GM23338 (cell line): ENCODE results near the gene MMP17. TPM values are rescaled to one million over a fixed set of nuclear protein-coding genes. Genes with fewer than 3 reads are reported as not detected.

Experiments used
- ATAC-seq: fragments of 200-7000 bp; cut with Tn5 transposase; 3 replicates; pipeline ENCODE4 v1.9.1; 2020
- DNase-seq: peaks from one replicate; pipeline ENCODE4 v3.0.0-alpha.2; 2015; ENCODE audit warnings: low spot score
- H2AFZ ChIP-seq: fragments of 200-600 bp; sonication (generic); 2 replicates; pipeline ENCODE4 v1.8.0; 2016; ENCODE audit warnings: antibody characterized with exemption, mild to moderate bottlenecking, moderate library complexity
- H3F3A ChIP-seq: fragments of 200-600 bp; sonication (generic); replicated peaks from 2 replicates; pipeline ENCODE4 v1.8.0; 2017; ENCODE audit warnings: antibody characterized with exemption, mixed run types, low read depth
- H3K27ac ChIP-seq: fragments of 200-600 bp; sonication (generic); 2 replicates; pipeline ENCODE4 v1.6.1; 2016; ENCODE audit warnings: low read depth
- H3K27me3 ChIP-seq: fragments of 200-600 bp; sonication (generic); 2 replicates; pipeline ENCODE4 v1.8.0; 2016; ENCODE audit warnings: mild to moderate bottlenecking, mixed run types, moderate library complexity; ENCODE audit not compliant: insufficient read depth
- H3K36me3 ChIP-seq: fragments of 200-600 bp; sonication (generic); 2 replicates; pipeline ENCODE4 v1.8.0; 2016; ENCODE audit warnings: mild to moderate bottlenecking; ENCODE audit not compliant: insufficient read depth
- H3K4me1 ChIP-seq: fragments of 200-600 bp; sonication (generic); 2 replicates; pipeline ENCODE4 v1.8.0; 2016; ENCODE audit warnings: mild to moderate bottlenecking, moderate library complexity; ENCODE audit not compliant: insufficient read depth
- H3K4me2 ChIP-seq: fragments of 200-600 bp; sonication (generic); 2 replicates; pipeline ENCODE4 v1.7.1; 2017; ENCODE audit warnings: mixed run types
- H3K4me3 ChIP-seq: fragments of 200-600 bp; sonication (generic); 2 replicates; pipeline ENCODE4 v1.6.1; 2016; ENCODE audit warnings: mixed run types
- H3K79me2 ChIP-seq: fragments of 200-600 bp; sonication (generic); replicated peaks from 2 replicates; pipeline ENCODE4 v1.8.0; 2017; ENCODE audit warnings: mild to moderate bottlenecking; ENCODE audit not compliant: insufficient read depth
- H3K9me2 ChIP-seq: fragments of 200-600 bp; sonication (generic); 2 replicates; pipeline ENCODE4 v1.8.0; 2017; ENCODE audit not compliant: insufficient read depth
- H4K20me1 ChIP-seq: fragments of 200-600 bp; sonication (generic); replicated peaks from 2 replicates; pipeline ENCODE4 v1.8.0; 2017; ENCODE audit warnings: mild to moderate bottlenecking; ENCODE audit not compliant: insufficient read depth
- H3K27ac Mint-ChIP-seq: 2 replicates; pipeline ENCODE4 v1.8.0; 2020; ENCODE audit warnings: inconsistent platforms, mild to moderate bottlenecking, moderate library complexity, mixed read lengths
- H3K27me3 Mint-ChIP-seq: 3 replicates; pipeline ENCODE4 v1.8.0; 2022; ENCODE audit warnings: low read depth, mild to moderate bottlenecking, moderate library complexity, mixed read lengths, inconsistent platforms; ENCODE audit not compliant: insufficient read depth, poor library complexity
- H3K36me3 Mint-ChIP-seq: 3 replicates; pipeline ENCODE4 v1.8.0; 2021; ENCODE audit warnings: low read depth, mild to moderate bottlenecking, inconsistent platforms, moderate library complexity, mixed read lengths
- H3K4me1 Mint-ChIP-seq: 3 replicates; pipeline ENCODE4 v1.8.0; 2020; ENCODE audit warnings: mild to moderate bottlenecking, inconsistent platforms, mixed read lengths
- H3K4me3 Mint-ChIP-seq: 3 replicates; pipeline ENCODE4 v1.8.0; 2021; ENCODE audit warnings: moderate library complexity, mild to moderate bottlenecking, inconsistent platforms, mixed read lengths
- H3K9me3 Mint-ChIP-seq: 3 replicates; pipeline ENCODE4 v1.8.0; 2020; ENCODE audit warnings: moderate library complexity, mild to moderate bottlenecking, inconsistent platforms, mixed read lengths
- CTCF ChIP-seq, 2 experiments: fragments of 200-600 bp in 1 of 2; sonication (generic) in 1 of 2; conservative IDR thresholded peaks; 2 replicates each; pipeline versions ENCODE4 v1.5.1 to v1.6.1; 2016 to 2017; ENCODE audit warnings: antibody characterized with exemption in 2 of 2, low read depth in 2 of 2, mild to moderate bottlenecking in 2 of 2, moderate library complexity in 1 of 2
- EZH2phosphoT487 ChIP-seq: fragments of 200-600 bp; sonication (generic); IDR thresholded peaks from one replicate; pipeline ENCODE4 v1.8.1; 2018; ENCODE audit warnings: antibody characterized with exemption; ENCODE audit not compliant: unreplicated experiment
- JUNB ChIP-seq: IDR thresholded peaks from one replicate; pipeline ENCODE4 v1.6.1; 2016; ENCODE audit warnings: antibody characterized with exemption; ENCODE audit not compliant: unreplicated experiment
- POLR2AphosphoS5 ChIP-seq: IDR thresholded peaks from 2 replicates; pipeline ENCODE4 v1.6.1; 2016; ENCODE audit warnings: antibody characterized with exemption, low read depth
- STAT1 ChIP-seq: IDR thresholded peaks from one replicate; pipeline ENCODE4 v1.6.1; 2016; ENCODE audit warnings: antibody characterized with exemption; ENCODE audit not compliant: unreplicated experiment
- ZNF114 ChIP-seq: fragments of 250-450 bp; sonication (Bioruptor Pico); IDR thresholded peaks from 2 replicates; pipeline ENCODE4 v1.5.0; 2020; ENCODE audit warnings: mild to moderate bottlenecking, moderate library complexity
- ZNF331 ChIP-seq: fragments of 250-450 bp; sonication (Bioruptor Pico); IDR thresholded peaks from 2 replicates; pipeline ENCODE4 v1.5.0; 2020; ENCODE audit warnings: low read depth, mild to moderate bottlenecking, moderate library complexity
- polyA plus RNA-seq: library from polyadenylated mRNA; unstranded; fragments of >200 nt; fragmentation: Nextera tagmentation; extraction: Ambion mirVana; gene quantifications from 2 replicates; pipeline ENCODE4 v1.2.1, GENCODE V29; 2016
- total RNA-seq: library from RNA; depleted of rRNA; stranded (reverse); fragments of >200 nt; shearing (Covaris generic); gene quantifications from 2 replicates; pipeline ENCODE4 v1.2.3, GENCODE V29; 2014
- TF ChIP-seq, protein P1 (sequence below): IDR thresholded peaks from one replicate; pipeline ENCODE4 v1.6.1; 2018; ENCODE audit warnings: antibody characterized with exemption; ENCODE audit not compliant: unreplicated experiment
- TF ChIP-seq, protein P2 (sequence below): fragments of 250-450 bp; sonication (Bioruptor Pico); IDR thresholded peaks from 2 replicates; pipeline ENCODE4 v1.5.0; 2020; ENCODE audit warnings: mild to moderate bottlenecking, moderate library complexity

Gene MMP17
- total and polyA plus RNA-seq, 2 experiments from 2014 or later, result 10.4 to 48.5 TPM

DNA sequence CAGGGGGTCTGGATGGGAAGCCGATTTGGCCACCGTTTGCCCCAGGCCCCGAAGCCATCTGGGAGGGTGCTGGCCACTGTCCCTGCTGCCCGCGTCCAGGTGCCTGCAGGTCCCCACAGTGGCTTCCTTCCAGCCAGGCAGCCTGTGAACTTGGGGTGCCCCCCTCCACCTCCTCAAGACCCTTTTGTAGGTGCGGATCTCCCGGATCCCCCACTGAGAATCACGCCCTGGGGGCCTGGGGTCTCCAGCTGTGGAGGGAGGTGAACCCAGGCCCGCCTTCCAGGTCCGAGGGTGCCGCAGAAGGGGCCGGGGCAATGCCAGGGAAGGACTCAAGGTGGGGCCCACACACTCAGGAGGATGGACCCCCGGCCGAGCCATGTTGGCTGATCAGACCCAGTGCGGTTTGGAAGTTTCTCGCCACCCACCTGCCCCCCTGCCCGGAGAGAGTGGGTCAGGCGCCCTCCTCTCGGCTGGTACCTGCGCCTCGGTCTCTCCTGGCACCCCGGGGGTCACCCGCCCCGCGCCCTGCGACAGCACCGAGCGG is 1.7 kb downstream of the MMP17 start:
- no peak for TF ChIP-seq EZH2phosphoT487
- TF ChIP-seq, protein P1, sequence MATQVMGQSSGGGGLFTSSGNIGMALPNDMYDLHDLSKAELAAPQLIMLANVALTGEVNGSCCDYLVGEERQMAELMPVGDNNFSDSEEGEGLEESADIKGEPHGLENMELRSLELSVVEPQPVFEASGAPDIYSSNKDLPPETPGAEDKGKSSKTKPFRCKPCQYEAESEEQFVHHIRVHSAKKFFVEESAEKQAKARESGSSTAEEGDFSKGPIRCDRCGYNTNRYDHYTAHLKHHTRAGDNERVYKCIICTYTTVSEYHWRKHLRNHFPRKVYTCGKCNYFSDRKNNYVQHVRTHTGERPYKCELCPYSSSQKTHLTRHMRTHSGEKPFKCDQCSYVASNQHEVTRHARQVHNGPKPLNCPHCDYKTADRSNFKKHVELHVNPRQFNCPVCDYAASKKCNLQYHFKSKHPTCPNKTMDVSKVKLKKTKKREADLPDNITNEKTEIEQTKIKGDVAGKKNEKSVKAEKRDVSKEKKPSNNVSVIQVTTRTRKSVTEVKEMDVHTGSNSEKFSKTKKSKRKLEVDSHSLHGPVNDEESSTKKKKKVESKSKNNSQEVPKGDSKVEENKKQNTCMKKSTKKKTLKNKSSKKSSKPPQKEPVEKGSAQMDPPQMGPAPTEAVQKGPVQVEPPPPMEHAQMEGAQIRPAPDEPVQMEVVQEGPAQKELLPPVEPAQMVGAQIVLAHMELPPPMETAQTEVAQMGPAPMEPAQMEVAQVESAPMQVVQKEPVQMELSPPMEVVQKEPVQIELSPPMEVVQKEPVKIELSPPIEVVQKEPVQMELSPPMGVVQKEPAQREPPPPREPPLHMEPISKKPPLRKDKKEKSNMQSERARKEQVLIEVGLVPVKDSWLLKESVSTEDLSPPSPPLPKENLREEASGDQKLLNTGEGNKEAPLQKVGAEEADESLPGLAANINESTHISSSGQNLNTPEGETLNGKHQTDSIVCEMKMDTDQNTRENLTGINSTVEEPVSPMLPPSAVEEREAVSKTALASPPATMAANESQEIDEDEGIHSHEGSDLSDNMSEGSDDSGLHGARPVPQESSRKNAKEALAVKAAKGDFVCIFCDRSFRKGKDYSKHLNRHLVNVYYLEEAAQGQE, result no peak
- no peak for TF ChIP-seq ZNF114 (CRISPR knock-in tag)
- TF ChIP-seq, protein P2, sequence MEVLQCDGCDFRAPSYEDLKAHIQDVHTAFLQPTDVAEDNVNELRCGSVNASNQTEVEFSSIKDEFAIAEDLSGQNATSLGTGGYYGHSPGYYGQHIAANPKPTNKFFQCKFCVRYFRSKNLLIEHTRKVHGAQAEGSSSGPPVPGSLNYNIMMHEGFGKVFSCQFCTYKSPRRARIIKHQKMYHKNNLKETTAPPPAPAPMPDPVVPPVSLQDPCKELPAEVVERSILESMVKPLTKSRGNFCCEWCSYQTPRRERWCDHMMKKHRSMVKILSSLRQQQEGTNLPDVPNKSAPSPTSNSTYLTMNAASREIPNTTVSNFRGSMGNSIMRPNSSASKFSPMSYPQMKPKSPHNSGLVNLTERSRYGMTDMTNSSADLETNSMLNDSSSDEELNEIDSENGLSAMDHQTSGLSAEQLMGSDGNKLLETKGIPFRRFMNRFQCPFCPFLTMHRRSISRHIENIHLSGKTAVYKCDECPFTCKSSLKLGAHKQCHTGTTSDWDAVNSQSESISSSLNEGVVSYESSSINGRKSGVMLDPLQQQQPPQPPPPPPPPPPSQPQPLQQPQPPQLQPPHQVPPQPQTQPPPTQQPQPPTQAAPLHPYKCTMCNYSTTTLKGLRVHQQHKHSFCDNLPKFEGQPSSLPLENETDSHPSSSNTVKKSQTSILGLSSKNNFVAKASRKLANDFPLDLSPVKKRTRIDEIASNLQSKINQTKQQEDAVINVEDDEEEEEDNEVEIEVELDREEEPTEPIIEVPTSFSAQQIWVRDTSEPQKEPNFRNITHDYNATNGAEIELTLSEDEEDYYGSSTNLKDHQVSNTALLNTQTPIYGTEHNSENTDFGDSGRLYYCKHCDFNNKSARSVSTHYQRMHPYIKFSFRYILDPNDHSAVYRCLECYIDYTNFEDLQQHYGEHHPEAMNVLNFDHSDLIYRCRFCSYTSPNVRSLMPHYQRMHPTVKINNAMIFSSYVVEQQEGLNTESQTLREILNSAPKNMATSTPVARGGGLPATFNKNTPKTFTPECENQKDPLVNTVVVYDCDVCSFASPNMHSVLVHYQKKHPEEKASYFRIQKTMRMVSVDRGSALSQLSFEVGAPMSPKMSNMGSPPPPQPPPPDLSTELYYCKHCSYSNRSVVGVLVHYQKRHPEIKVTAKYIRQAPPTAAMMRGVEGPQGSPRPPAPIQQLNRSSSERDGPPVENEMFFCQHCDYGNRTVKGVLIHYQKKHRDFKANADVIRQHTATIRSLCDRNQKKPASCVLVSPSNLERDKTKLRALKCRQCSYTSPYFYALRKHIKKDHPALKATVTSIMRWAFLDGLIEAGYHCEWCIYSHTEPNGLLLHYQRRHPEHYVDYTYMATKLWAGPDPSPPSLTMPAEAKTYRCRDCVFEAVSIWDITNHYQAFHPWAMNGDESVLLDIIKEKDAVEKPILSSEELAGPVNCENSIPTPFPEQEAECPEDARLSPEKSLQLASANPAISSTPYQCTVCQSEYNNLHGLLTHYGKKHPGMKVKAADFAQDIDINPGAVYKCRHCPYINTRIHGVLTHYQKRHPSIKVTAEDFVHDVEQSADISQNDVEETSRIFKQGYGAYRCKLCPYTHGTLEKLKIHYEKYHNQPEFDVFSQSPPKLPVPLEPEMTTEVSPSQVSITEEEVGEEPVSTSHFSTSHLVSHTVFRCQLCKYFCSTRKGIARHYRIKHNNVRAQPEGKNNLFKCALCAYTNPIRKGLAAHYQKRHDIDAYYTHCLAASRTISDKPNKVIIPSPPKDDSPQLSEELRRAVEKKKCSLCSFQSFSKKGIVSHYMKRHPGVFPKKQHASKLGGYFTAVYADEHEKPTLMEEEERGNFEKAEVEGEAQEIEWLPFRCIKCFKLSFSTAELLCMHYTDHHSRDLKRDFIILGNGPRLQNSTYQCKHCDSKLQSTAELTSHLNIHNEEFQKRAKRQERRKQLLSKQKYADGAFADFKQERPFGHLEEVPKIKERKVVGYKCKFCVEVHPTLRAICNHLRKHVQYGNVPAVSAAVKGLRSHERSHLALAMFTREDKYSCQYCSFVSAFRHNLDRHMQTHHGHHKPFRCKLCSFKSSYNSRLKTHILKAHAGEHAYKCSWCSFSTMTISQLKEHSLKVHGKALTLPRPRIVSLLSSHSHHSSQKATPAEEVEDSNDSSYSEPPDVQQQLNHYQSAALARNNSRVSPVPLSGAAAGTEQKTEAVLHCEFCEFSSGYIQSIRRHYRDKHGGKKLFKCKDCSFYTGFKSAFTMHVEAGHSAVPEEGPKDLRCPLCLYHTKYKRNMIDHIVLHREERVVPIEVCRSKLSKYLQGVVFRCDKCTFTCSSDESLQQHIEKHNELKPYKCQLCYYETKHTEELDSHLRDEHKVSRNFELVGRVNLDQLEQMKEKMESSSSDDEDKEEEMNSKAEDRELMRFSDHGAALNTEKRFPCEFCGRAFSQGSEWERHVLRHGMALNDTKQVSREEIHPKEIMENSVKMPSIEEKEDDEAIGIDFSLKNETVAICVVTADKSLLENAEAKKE (CRISPR knock-in tag), result no peak
- TF ChIP-seq JUNB, result no peak
- TF ChIP-seq STAT1, result no peak
- no peak for TF ChIP-seq ZNF331 (CRISPR knock-in tag)
- TF ChIP-seq CTCF (conservative IDR thresholded peaks at IDR 0.05; ENCODE audit: low read depth in 2 of 2), result no peak
- no peak for TF ChIP-seq POLR2AphosphoS5
- H3K4me3 Mint-ChIP-seq, result peak overlapping the region; percentile 78
- no peaks in the 10 kb centered on the region; the same call in 2 of the 3 replicates for H3K36me3 Mint-ChIP-seq
- H3K36me3 ChIP-seq, result no peaks in the 10 kb centered on the region
- H3K27me3 Mint-ChIP-seq, result peaks cover 14% of the 10 kb centered on the region
- no peaks in the 10 kb centered on the region for H3K9me3 Mint-ChIP-seq
- no peak overlapping the region for H3K27ac Mint-ChIP-seq
- peaks cover 14% of the 10 kb centered on the region; the same call in 2 of the 3 replicates for H3K4me1 Mint-ChIP-seq
- peaks cover 7% of the 10 kb centered on the region; the same call in 1 of the 2 replicates for H3K4me1 ChIP-seq
- peak; percentile 9 for ATAC-seq
- H3K4me2 ChIP-seq, result peak overlapping the region; percentile 93
- no peak overlapping the region for H3K27ac ChIP-seq
- no peaks in the 10 kb centered on the region for H3K9me2 ChIP-seq
- H2AFZ ChIP-seq, result no peak overlapping the region
- 0 out of 2 replicates have a peak, but pooled peaks cover 3% of the 10 kb centered on the region for H3F3A ChIP-seq
- no peaks in the 10 kb centered on the region; the same call in 1 of the 2 replicates for H3K79me2 ChIP-seq
- no peaks in the 10 kb centered on the region; the same call in 1 of the 2 replicates for H4K20me1 ChIP-seq
- peak overlapping the region; percentile 73 for H3K4me3 ChIP-seq
- H3K27me3 ChIP-seq, result peaks cover 29% of the 10 kb centered on the region
- no peak for DNase-seq
